GM21447 (cell line): ENCODE results near the gene PHF21B.

ENCODE experiments used
- ATAC-seq: cut with Tn5 transposase; IDR thresholded peaks from one replicate; pipeline ENCODE4 v1.9.1; 2021; ENCODE audit not compliant: unreplicated experiment

Gene PHF21B

GRCh38 chr22:45014654-45015053, 4.8 kb upstream of the PHF21B start:
- no peak for ATAC-seq

GRCh38 chr22:45013138-45013537, 3.3 kb upstream of the PHF21B start:
- no peak for ATAC-seq

- no peak for ATAC-seq
Measured at GRCh38 chr22:45010532-45010900, 711 bp upstream of the PHF21B start.

- ATAC-seq, result no peak
Measured at GRCh38 chr22:45008751-45009605, 827 bp downstream of the PHF21B start.

- no peak for ATAC-seq
Measured at GRCh38 chr22:45008186-45008681, 1.6 kb downstream of the PHF21B start.

GRCh38 chr22:45007391-45008185, 2.2 kb downstream of the PHF21B start:
- ATAC-seq, result no peak

GRCh38 chr22:45006964-45007390, 2.8 kb downstream of the PHF21B start:
- no peak for ATAC-seq

- ATAC-seq, result no peak
Measured at GRCh38 chr22:45006111-45006963, 3.5 kb downstream of the PHF21B start.

- no peak for ATAC-seq
Measured at GRCh38 chr22:45001653-45002052, 8.2 kb downstream of the PHF21B start.

- no peak for ATAC-seq
Measured at GRCh38 chr22:45000330-45000729, 9.5 kb downstream of the PHF21B start.

- no peak for ATAC-seq
Measured at GRCh38 chr22:44999687-45000086, 10.1 kb downstream of the PHF21B start.

- no peak for ATAC-seq
Measured at GRCh38 chr22:44999231-44999630, 10.6 kb downstream of the PHF21B start.

GRCh38 chr22:44998296-44998695, 11.5 kb downstream of the PHF21B start:
- no peak for ATAC-seq

- no peak for ATAC-seq
Measured at GRCh38 chr22:44997060-44997459, 12.7 kb downstream of the PHF21B start.

GRCh38 chr22:44996648-44997047, 13.2 kb downstream of the PHF21B start:
- no peak for ATAC-seq

GRCh38 chr22:44996120-44996519, 13.7 kb downstream of the PHF21B start:
- no peak for ATAC-seq

- ATAC-seq, result no peak
Measured at GRCh38 chr22:44995715-44996114, 14.1 kb downstream of the PHF21B start.

GRCh38 chr22:44995105-44995514, 14.7 kb downstream of the PHF21B start:
- no peak for ATAC-seq

- no peak for ATAC-seq
Measured at GRCh38 chr22:44994399-44995104, 15.3 kb downstream of the PHF21B start.

GRCh38 chr22:44992166-44992565, 17.6 kb downstream of the PHF21B start:
- no peak for ATAC-seq
